GM19023 (cell line): ENCODE results near the gene TPRN.

Experiments used
- ATAC-seq: cut with Tn5 transposase; IDR thresholded peaks from one replicate; pipeline ENCODE4 v1.9.1; 2021; ENCODE audit warnings: mild to moderate bottlenecking, moderate library complexity; ENCODE audit not compliant: unreplicated experiment

Gene TPRN

DNA sequence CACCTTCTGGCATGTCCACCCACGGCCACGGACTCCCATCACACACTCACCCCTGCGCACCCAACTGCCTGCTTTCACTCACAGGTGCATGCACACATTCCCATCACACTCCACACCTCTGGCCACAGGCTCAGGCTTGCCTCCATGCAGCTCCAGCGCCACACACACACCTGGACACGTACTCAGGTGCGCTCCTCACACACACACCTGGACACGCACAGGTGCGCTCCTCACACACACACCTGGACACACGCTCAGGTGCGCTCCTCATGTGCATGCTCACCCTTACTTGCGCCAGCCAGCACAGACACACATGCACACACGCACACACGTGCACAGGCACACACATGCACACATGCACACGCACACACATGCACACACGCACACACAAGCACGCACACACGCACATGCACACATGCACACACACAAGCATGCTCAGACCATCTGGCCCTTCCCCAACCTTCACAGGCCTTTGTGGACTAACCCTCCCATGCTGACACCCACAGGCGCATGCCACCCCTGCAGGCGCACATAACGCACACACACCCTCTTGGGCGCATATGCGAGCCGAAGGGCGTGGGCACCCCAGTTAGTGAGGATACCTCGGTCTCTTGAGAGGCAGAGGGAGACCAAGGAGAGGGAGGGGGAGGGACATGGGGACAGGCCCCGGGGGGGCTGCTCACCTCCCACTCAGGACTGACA, 53.3 kb downstream of the TPRN start:
- no peak for ATAC-seq

- no peak for ATAC-seq
Measured at GRCh38 chr9:137146527-137146918, 54.0 kb downstream of the TPRN start.

- ATAC-seq: no peak
Measured at GRCh38 chr9:137145731-137146526, 54.6 kb downstream of the TPRN start.

- no peak for ATAC-seq
Measured at GRCh38 chr9:137143459-137143858, 57.1 kb downstream of the TPRN start.

GRCh38 chr9:137141976-137142936, 58.3 kb downstream of the TPRN start:
- no peak for ATAC-seq
